Body of pancreas (tissue), 4 donors: ENCODE data around the gene TUBGCP6. TPM values are rescaled to one million over a fixed set of nuclear protein-coding genes. Genes with fewer than 3 reads are reported as not detected.
A peak's percentile ranks its signal among the peaks of the same experiment; 100 is the strongest.

Experiments
- ATAC-seq: fragments of 150-250 bp; one replicate; pipeline ENCODE4 v1.9.1; 2016
- DNase-seq, 4 donors: peaks; one replicate each; pipeline ENCODE4 v3.0.0-alpha.2; 2019
- H3K27ac ChIP-seq, 4 donors: fragments of 200-600 bp; sonication (generic); 1 replicate in 3 of 4; 2 replicates in 1 of 4; pipeline versions ENCODE4 v1.5.1 to v1.6.1; 2016 to 2019; ENCODE audit warnings: mild to moderate bottlenecking in 1 of 4, mixed read lengths in 1 of 4, moderate library complexity in 1 of 4
- H3K27me3 ChIP-seq, 2 donors: fragments of 200-600 bp; sonication (generic); one replicate each; pipeline ENCODE4 v1.6.0; 2016; ENCODE audit warnings: mild to moderate bottlenecking in 1 of 2
- H3K36me3 ChIP-seq, 2 donors: fragments of 200-600 bp; sonication (generic); replicated peaks in 1 of 2; 2 replicates each; pipeline ENCODE4 v1.5.1; 2016; ENCODE audit warnings: low read depth in 2 of 2; ENCODE audit not compliant: insufficient read depth in 1 of 2
- H3K4me1 ChIP-seq: fragments of 200-600 bp; sonication (generic); one replicate; pipeline ENCODE4 v1.6.0; 2016
- H3K4me3 ChIP-seq, 2 donors: fragments of 200-600 bp; sonication (generic); 1 replicate in 1 of 2; 2 replicates in 1 of 2; pipeline ENCODE4 v1.5.1; 2016 to 2019
- H3K9me3 ChIP-seq, 3 donors: fragments of 200-600 bp; sonication (generic); 1 replicate in 2 of 3; 2 replicates in 1 of 3; pipeline ENCODE4 v1.5.1; 2016
- POLR2A ChIP-seq, 3 donors: fragments of 450-650 bp; IDR thresholded peaks; one replicate each; pipeline ENCODE4 v1.6.1; 2016; ENCODE audit warnings: antibody characterized with exemption in 3 of 3, mild to moderate bottlenecking in 2 of 3
- WGBS, 2 donors: methylation state at CpG; one replicate each; pipeline ENCODE4 v1.1.5; 2017; 5-methylcytosine and 5-hydroxymethylcytosine counted together
- intact Hi-C: fragments of 100-400 bp; cut with DNase I; formaldehyde crosslinking; loops from one replicate; pipeline ENCODE4 v1.15.1; 2023
- total RNA-seq, 2 donors: library from RNA; depleted of rRNA; stranded (reverse); fragments of >200 nt; gene quantifications; one replicate each; pipeline ENCODE4 v1.1.0, GENCODE V29; 2016
- TF ChIP-seq, protein P1 (sequence below), 7 experiments: fragments of 450-650 bp in 4 of 7; fragments of 200-600 bp in 3 of 7; sonication (generic) in 3 of 7; IDR thresholded peaks; one replicate each; pipeline ENCODE4 v1.5.1; 2016 to 2019; ENCODE audit warnings: antibody characterized with exemption in 7 of 7

The TUBGCP6 gene
- total RNA-seq, 2 donors from 2014 or later = 61.2 to 121 TPM

DNA sequence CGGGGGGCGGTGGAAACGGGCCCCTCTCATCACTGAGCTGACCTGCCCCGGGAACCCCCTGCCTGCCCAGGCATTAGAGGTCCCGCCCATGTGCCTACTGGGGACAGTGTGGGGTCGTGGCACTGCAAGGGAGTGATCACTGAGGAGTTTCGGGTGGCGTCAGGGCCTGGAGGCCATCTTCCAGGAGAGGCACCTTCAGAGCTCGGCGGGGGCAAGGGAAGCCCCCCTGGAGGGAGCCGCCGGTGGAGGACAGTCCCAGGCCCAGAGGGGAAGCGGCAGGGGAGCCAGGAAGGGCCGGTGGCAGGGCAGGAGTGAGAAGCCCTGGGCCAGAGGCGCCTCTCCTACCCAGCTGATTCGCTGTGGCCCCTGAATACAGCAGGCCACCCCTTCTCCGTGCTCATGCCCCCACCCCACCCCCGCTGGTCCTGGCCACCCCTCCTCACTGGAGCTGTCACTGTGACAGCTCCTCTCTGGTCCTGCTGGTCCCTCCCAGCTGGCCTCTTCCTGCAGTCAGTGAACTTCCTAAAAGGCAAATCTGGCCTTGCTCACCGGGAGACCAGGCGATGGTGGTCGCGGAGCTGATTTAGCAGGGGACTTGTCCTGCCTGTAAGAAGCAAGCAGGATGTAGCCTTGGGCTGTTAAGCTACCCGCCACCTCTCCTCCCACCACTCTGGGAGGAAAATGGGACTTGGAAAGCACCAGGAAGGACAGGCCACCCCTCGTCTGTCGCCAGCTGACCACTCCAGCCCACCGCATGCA lies 27.4 kb upstream of the TUBGCP6 start:
- no peaks in the 10 kb centered on the region for H3K9me3 ChIP-seq
- TF ChIP-seq, protein P1, sequence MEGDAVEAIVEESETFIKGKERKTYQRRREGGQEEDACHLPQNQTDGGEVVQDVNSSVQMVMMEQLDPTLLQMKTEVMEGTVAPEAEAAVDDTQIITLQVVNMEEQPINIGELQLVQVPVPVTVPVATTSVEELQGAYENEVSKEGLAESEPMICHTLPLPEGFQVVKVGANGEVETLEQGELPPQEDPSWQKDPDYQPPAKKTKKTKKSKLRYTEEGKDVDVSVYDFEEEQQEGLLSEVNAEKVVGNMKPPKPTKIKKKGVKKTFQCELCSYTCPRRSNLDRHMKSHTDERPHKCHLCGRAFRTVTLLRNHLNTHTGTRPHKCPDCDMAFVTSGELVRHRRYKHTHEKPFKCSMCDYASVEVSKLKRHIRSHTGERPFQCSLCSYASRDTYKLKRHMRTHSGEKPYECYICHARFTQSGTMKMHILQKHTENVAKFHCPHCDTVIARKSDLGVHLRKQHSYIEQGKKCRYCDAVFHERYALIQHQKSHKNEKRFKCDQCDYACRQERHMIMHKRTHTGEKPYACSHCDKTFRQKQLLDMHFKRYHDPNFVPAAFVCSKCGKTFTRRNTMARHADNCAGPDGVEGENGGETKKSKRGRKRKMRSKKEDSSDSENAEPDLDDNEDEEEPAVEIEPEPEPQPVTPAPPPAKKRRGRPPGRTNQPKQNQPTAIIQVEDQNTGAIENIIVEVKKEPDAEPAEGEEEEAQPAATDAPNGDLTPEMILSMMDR (IDR thresholded peaks at IDR 0.05) = no peak
- no peak for TF ChIP-seq POLR2A (IDR thresholded peaks at IDR 0.05)
- DNase-seq (no peak), ATAC-seq (no peak)
- H3K36me3 ChIP-seq = peaks cover 0 to 4% of the 10 kb centered on the region in 2 donors
- no peak overlapping the region for H3K27ac ChIP-seq
- no peaks in the 10 kb centered on the region for H3K27me3 ChIP-seq
- intact Hi-C loops = no loop called here
- WGBS, 2 donors = 52 to 57% methylated on average over 14 to 22 of the region's 26 CpGs
- H3K4me1 ChIP-seq = peaks cover 47% of the 10 kb centered on the region
- H3K4me3 ChIP-seq = no peak overlapping the region

DNA sequence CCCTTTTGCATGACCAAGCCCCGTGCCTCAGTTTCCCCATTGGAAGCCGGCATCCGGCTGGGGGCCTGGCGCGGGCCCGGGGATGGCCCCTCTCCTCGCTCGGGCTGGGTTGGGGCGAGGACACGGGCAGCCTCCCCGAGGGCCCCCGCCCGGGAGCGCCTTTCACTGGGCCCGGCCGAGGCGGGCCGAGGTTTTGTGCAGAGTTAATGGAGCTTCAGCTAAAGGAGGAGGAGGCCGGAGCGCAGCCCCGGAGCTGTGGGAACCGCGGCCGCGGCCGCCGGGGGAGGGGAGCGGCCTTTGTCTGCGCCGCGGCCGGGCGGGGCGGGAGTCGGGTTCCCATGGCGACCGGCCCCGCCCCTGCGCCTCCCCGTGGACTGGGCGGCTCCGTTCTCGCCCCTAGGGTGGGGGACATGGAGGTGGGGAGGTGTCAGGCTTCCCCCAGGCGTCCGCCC lies 26.7 kb upstream of the TUBGCP6 start:
- Histone ChIP-seq H3K36me3 (peaks cover 0 to 4% of the 10 kb centered on the region in 2 donors), H3K4me3 (no peak overlapping the region), H3K27me3 (no peaks in the 10 kb centered on the region), H3K9me3 (no peaks in the 10 kb centered on the region), H3K4me1 (peaks cover 52% of the 10 kb centered on the region), H3K27ac (no peak overlapping the region)
- 2% methylated on average over 45 of the region's 45 CpGs; no CpG with 5 or more reads in 1 of the 2 donors for WGBS, 2 donors
- intact Hi-C loops = no loop called here
- peak; percentile 51 to 66 (median 56) for DNase-seq
- ATAC-seq = peak; percentile 31
- TF ChIP-seq, protein P1 (IDR thresholded peaks at IDR 0.05) = no peak
- TF ChIP-seq POLR2A (IDR thresholded peaks at IDR 0.05) = no peak

DNA sequence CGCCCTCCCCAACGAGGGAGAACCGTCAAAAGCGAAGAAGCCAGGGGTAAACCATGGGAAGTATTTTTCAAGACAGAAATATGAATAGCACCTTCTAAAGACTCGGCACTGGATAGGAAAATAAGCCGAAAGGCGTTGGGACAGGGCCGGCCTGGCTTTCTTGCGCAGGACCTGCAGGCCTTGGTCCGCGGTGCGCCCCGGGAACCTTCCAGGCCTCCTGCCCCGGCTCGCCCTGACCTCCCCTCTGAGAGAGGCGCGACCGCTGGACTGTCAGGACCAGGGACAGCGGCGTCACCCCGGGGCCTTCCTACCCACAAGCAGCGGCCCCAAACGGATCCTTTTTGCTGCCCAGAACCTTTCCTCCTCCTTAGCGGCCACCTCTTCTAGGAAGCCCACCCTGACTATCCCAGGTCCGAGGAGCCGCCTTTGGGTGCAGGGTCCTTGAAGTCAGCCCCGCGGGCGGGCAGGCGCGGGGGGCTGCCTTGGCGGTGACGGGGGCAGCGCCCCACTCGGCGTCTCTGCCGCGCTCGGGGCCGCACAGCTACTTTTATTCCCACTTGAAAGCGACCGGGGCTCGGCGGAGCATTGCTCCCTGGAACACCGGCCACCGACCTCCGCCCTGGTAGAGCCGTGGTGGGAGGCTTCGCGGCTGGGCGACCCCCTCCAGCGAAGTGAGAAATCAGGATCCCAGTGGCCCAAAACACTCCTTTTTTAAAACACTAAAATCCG lies 26.0 kb upstream of the TUBGCP6 start:
- ATAC-seq = peak; percentile 63
- Histone ChIP-seq H3K27ac (peak overlapping the region in 2 of 4 donors; percentile 28 to 42), H3K4me3 (peak overlapping the region in 1 of 2 donors; percentile 3), H3K36me3 (peaks cover 0 to 1% of the 10 kb centered on the region in 2 donors), H3K27me3 (no peaks in the 10 kb centered on the region), H3K9me3 (no peaks in the 10 kb centered on the region), H3K4me1 (peaks cover 52% of the 10 kb centered on the region)
- peak; percentile 72 to 78 (median 75) for DNase-seq
- 3% methylated on average over 32 to 45 of the region's 53 CpGs for WGBS, 2 donors
- intact Hi-C loops = no loop called here
- TF ChIP-seq POLR2A (IDR thresholded peaks at IDR 0.05) = no peak
- TF ChIP-seq, protein P1 (IDR thresholded peaks at IDR 0.05) = no peak

DNA sequence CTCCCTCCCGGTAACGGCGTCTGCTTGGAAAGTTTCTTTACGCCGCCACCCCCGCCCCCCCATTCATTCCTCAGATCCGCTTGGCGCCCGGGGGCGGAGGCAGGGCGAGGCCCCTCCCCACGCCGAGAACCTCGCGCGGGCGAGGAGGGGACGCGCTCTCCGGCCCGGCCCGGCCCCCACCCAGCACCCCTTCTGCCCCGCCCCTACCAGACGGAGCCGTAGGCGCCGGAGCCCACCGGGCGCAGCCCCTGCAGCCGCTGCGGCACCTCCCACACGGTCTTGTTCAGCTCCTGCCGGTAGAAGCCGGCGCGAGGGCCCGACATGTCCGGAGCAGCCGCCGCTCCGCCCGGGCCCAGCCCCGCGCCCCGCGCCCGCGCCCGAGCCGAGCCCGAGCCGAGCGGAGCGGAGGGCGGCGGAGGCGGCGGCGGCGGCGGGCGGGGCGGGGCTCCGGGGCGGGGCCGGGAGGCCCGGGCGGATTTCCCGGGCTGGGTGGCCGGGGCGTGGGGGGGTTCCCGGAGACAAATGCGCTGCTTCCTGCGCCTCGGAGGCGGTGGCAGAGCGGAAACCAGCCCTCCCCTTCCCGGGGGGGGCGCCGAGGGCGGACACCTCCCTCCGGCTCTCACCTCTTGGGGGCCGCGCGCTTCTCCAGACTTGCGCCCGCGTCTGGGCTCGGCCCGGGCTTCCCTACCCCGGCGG lies 25.3 kb upstream of the TUBGCP6 start, which contains the start of gene MAPK11:
Gene MAPK11, minus strand, starts transcription at position 411 of the 696 bp plus-strand sequence. Its CDS starts 88 bp downstream, at position 323.
- TF ChIP-seq, protein P1 (IDR thresholded peaks at IDR 0.05) = no peak
- TF ChIP-seq POLR2A (IDR thresholded peaks at IDR 0.05) = no peak
- H3K27me3 ChIP-seq = no peaks in the 10 kb centered on the region
- ATAC-seq = peak; percentile 46
- intact Hi-C loops = loop anchor here (5.0 kb wide), 1 partner anchor 62 kb away; no protein-coding TSS in a partner anchor
- peak within 1 kb of the TSS in 2 of 4 donors; percentile 28 to 44 for H3K27ac ChIP-seq
- H3K4me1 ChIP-seq = peaks cover 52% of the 10 kb centered on the region
- peak in 2 of 4 donors; percentile 43 to 45 for DNase-seq
- peak within 1 kb of the TSS in 1 of 2 donors; percentile 3 for H3K4me3 ChIP-seq
- H3K36me3 ChIP-seq = no peaks in the 10 kb centered on the region
- 1 to 2% methylated on average over 11 to 76 of the region's 92 CpGs for WGBS, 2 donors
- H3K9me3 ChIP-seq = no peaks in the 10 kb centered on the region
